K562 (cell line): ENCODE results near the gene MACROD2. TPM values are rescaled to one million over a fixed set of nuclear protein-coding genes. Genes with fewer than 3 reads are reported as not detected.

Experiments used
- ATAC-seq: fragments of 200-7000 bp; cut with Tn5 transposase; 3 replicates; pipeline ENCODE4 v1.9.1; 2020; ENCODE audit warnings: moderate library complexity
- BruUV-seq: library from RNA; stranded (reverse); fragments of 400-500 nt; replicated peaks from 2 replicates; lab custom pipeline; 2021; lab: Mats Ljungman, UMichigan
- CTCF ChIA-PET: fragments of 300-600 bp; formaldehyde crosslinking; extraction: SDS; loops from one replicate; lab custom pipeline; 2021; ENCODE audit warnings: low intra/inter-chr PET ratio; lab: Yijun Ruan, JAX
- POLR2A ChIA-PET: fragments of 300-600, 350-650 bp; sonication (Branson Sonifier 250); formaldehyde crosslinking; extraction: SDS; loops from one replicate; lab custom pipeline; 2021; ENCODE audit warnings: antibody characterized with exemption, inconsistent platforms; lab: Yijun Ruan, JAX
- DNase-seq, 4 experiments: peaks; one replicate each; pipeline versions ENCODE4 v3.0.0 to v3.0.0-alpha.2; 2011 to 2018; ENCODE audit warnings: low spot score in 3 of 4, mixed read lengths in 3 of 4; ENCODE audit errors: extremely low read depth in 1 of 4
- FAIRE-seq: peaks from 2 replicates; lab custom pipeline; 2011; peaks lifted over from hg19 to GRCh38; lab: Jason Lieb, UNC
- H2AFZ ChIP-seq: 2 replicates; pipeline ENCODE4 v1.6.0; 2011; ENCODE audit warnings: low read depth, low read length, control low read depth, inconsistent platforms
- H3K27ac ChIP-seq: fragments of 200-600 bp; 3 replicates; pipeline ENCODE4 v1.8.0; 2011; ENCODE audit warnings: low read depth, mild to moderate bottlenecking, control low read depth, inconsistent platforms, low read length, moderate library complexity, mixed read lengths; ENCODE audit errors: extremely low read depth
- H3K27me3 ChIP-seq, 2 experiments: fragments of 300-600 bp in 1 of 2; 2 replicates in 1 of 2; 3 replicates in 1 of 2; pipeline versions ENCODE4 v1.6.0 to v1.8.0; 2011; ENCODE audit warnings: inconsistent platforms in 2 of 2, low read length in 2 of 2, mild to moderate bottlenecking in 1 of 2, mixed read lengths in 1 of 2, moderate library complexity in 1 of 2; ENCODE audit not compliant: control insufficient read depth in 2 of 2, insufficient read depth in 2 of 2
- H3K36me3 ChIP-seq: fragments of 300-600 bp; 3 replicates; pipeline ENCODE4 v1.8.0; 2011; ENCODE audit warnings: mild to moderate bottlenecking, low read length, inconsistent platforms; ENCODE audit not compliant: control insufficient read depth, insufficient read depth
- H3K4me1 ChIP-seq, 2 experiments: fragments of 200-600 bp in 1 of 2; replicated peaks in 1 of 2; 2 replicates in 1 of 2; 3 replicates in 1 of 2; pipeline versions ENCODE4 v1.5.1 to v1.8.0; 2011; ENCODE audit warnings: inconsistent platforms in 2 of 2, low read length in 2 of 2, mild to moderate bottlenecking in 1 of 2, mixed read lengths in 1 of 2, moderate library complexity in 1 of 2; ENCODE audit not compliant: control insufficient read depth in 2 of 2, insufficient read depth in 2 of 2
- H3K4me2 ChIP-seq: 2 replicates; pipeline ENCODE4 v1.6.1; 2011; ENCODE audit warnings: low read length, control low read depth, inconsistent platforms, mixed read lengths; ENCODE audit not compliant: insufficient read depth
- H3K4me3 ChIP-seq: fragments of 200-600 bp; sonication (generic), shearing (Covaris generic); 2 replicates; pipeline ENCODE4 v1.5.1; 2016; ENCODE audit warnings: control low read depth, inconsistent platforms
- H3K79me2 ChIP-seq: fragments of 200-600 bp; 3 replicates; pipeline ENCODE4 v1.8.0; 2011; ENCODE audit warnings: low read length, inconsistent platforms; ENCODE audit not compliant: control insufficient read depth, insufficient read depth
- H3K9ac ChIP-seq, 2 experiments: 2 replicates each; pipeline versions ENCODE4 v1.6.0 to v1.6.1; 2011; ENCODE audit warnings: low read depth in 2 of 2, low read length in 2 of 2, control low read depth in 1 of 2, inconsistent platforms in 1 of 2, mild to moderate bottlenecking in 1 of 2, mixed read lengths in 1 of 2; ENCODE audit not compliant: insufficient read depth in 1 of 2
- H3K9me1 ChIP-seq: one replicate; pipeline ENCODE4 v1.6.0; 2011; ENCODE audit warnings: inconsistent platforms, mild to moderate bottlenecking, low read length, moderate library complexity; ENCODE audit not compliant: control insufficient read depth, insufficient read depth
- H3K9me3 ChIP-seq: replicated peaks from 2 replicates; pipeline ENCODE4 v1.5.1; 2011; ENCODE audit warnings: low read depth, low read length, inconsistent platforms; ENCODE audit not compliant: control insufficient read depth, insufficient read depth
- H4K20me1 ChIP-seq: replicated peaks from 2 replicates; pipeline ENCODE4 v1.6.1; 2011; ENCODE audit warnings: low read length, inconsistent platforms, mixed read lengths; ENCODE audit not compliant: control insufficient read depth, insufficient read depth
- MGA ChIP-seq: fragments of 450-650 bp; IDR thresholded peaks from 2 replicates; pipeline ENCODE4 v1.6.1; 2016; ENCODE audit warnings: mild to moderate bottlenecking, moderate library complexity
- MNT ChIP-seq, 2 experiments: fragments of 450-650 bp; conservative IDR thresholded peaks; 2 replicates each; pipeline ENCODE4 v1.6.1; 2017; ENCODE audit warnings: mild to moderate bottlenecking in 2 of 2, moderate library complexity in 2 of 2
- STAT6 ChIP-seq: sonication (generic); formaldehyde crosslinking; IDR thresholded peaks from 2 replicates; pipeline ENCODE4 v1.8.1; 2023; ENCODE audit warnings: mild to moderate bottlenecking, missing genetic modification reagents
- ZNF699 ChIP-seq: fragments of 250-450 bp; sonication (Bioruptor Pico); IDR thresholded peaks from 2 replicates; pipeline ENCODE4 v1.8.0; 2021; ENCODE audit warnings: mild to moderate bottlenecking, moderate library complexity; ENCODE audit not compliant: insufficient replicate concordance
- WGBS: fragments of 100-300 bp; shearing (Covaris generic); methylation state at CpG from one replicate; pipeline ENCODE4 v1.1.6; 2016; ENCODE audit warnings: low coverage, mixed read lengths; ENCODE audit not compliant: insufficient coverage; ENCODE audit errors: missing lambda C conversion rate; 5-methylcytosine and 5-hydroxymethylcytosine counted together
- in situ Hi-C: fragments of 300-500 bp; cut with MboI; formaldehyde crosslinking; loops from 4 replicates; pipeline ENCODE4 v1.15.0; 2018; ENCODE audit warnings: inconsistent platforms, mixed read lengths
- intact Hi-C: fragments of 100-400 bp; cut with micrococcal nuclease; formaldehyde crosslinking; loops from 2 replicates; pipeline ENCODE4 v1.14.2; 2022
- polyA plus RNA-seq, 8 experiments: library from polyadenylated mRNA; depleted of rRNA in 4 of 8; stranded (reverse) in 5 of 8; unstranded in 3 of 8; fragments of >200 nt; fragmentation: Nextera tagmentation in 2 of 8; fragmentation: Illumina TruSeq in 1 of 8; extraction: Ambion mirVana in 2 of 8; extraction: Trizol in 1 of 8; gene quantifications; 2 replicates each; pipeline versions ENCODE4 v1.2.1 to v1.2.3, GENCODE V29; 2011 to 2014; ENCODE audit warnings: inconsistent platforms in 1 of 8, missing spikeins in 1 of 8
- total RNA-seq, 7 experiments: library from RNA; depleted of rRNA in 6 of 7; stranded (reverse); fragments of >200 nt in 6 of 7; fragmentation: Illumina TruSeq in 2 of 7; extraction: Trizol in 2 of 7; gene quantifications; 2 replicates each; pipeline versions ENCODE4 v1.2.1 to v1.2.3, GENCODE V29; 2011 to 2021; ENCODE audit warnings: low replicate concordance in 1 of 7

The MACROD2 gene
- total and polyA plus RNA-seq, 9 of the 15 experiments (the other 6 are each of a cell fraction or from before 2014, with no cell fraction given) = not detected

- H3K4me2 ChIP-seq = no peak overlapping the region
- H3K36me3 ChIP-seq = no peaks in the 10 kb centered on the region
- no peaks in the 10 kb centered on the region for H3K27me3 ChIP-seq
- ATAC-seq = no peak
- intact Hi-C loops (no loop called here), in situ Hi-C loops (no loop called here)
- H4K20me1 ChIP-seq = no peaks in the 10 kb centered on the region
- H3K9me1 ChIP-seq = no peaks in the 10 kb centered on the region
- POLR2A ChIA-PET = no interaction called here
- no TSS peak for BruUV-seq
- DNase-seq = no peak
- WGBS = 0% methylated on average over 2 of the region's 2 CpGs
- H3K9ac ChIP-seq = no peak overlapping the region
- H2AFZ ChIP-seq = no peak overlapping the region
- H3K9me3 ChIP-seq = no peaks in the 10 kb centered on the region
- no peak overlapping the region for H3K4me3 ChIP-seq
- CTCF ChIA-PET = no interaction called here
- no peaks in the 10 kb centered on the region for H3K79me2 ChIP-seq
- FAIRE-seq = no peak
- TF ChIP-seq MGA (no peak), MNT (conservative IDR thresholded peaks at IDR 0.05) (no peak), STAT6 (CRISPR knock-in tag) (no peak), ZNF699 (CRISPR knock-in tag) (no peak)
- H3K4me1 ChIP-seq = no peaks in the 10 kb centered on the region
- no peak overlapping the region for H3K27ac ChIP-seq
Measured at GRCh38 chr20:14307956-14308355, 312.6 kb downstream of the MACROD2 start.
